ENCODE measurements around the gene IL4R. TPM values are rescaled to one million over a fixed set of nuclear protein-coding genes. Genes with fewer than 3 reads are reported as not detected.
A peak's percentile ranks its signal among the peaks of the same experiment; 100 is the strongest.

The IL4R gene
- total and polyA plus RNA-seq, 2 experiments from 2014 or later, result 38.1 to 66.1 TPM

GRCh38 chr16:27363797-27364196 is 50.0 kb downstream of the IL4R start:
- H3K4me1 ChIP-seq (ENCODE audit: low read depth), result peaks cover 3% of the 10 kb centered on the region
- H3K4me3 ChIP-seq, result no peak overlapping the region
- DNase-seq (ENCODE audit: low read depth in 1 of 2, low spot score in 1 of 2), result no peak
- TF ChIP-seq CTCF (IDR thresholded peaks at IDR 0.05; ENCODE audit: low read depth, low read length), result no peak
- H3K36me3 ChIP-seq, result no peaks in the 10 kb centered on the region
- H3K27ac ChIP-seq, result no peak overlapping the region
- H3K27me3 ChIP-seq, result no peaks in the 10 kb centered on the region
- no peaks in the 10 kb centered on the region for H3K9me3 ChIP-seq (ENCODE audit: low read depth)

- Histone ChIP-seq H3K4me1 (ENCODE audit: low read depth) (peaks cover 3% of the 10 kb centered on the region), H3K27ac (peak overlapping the region; percentile 42)
- DNase-seq (ENCODE audit: low read depth in 1 of 2, low spot score in 1 of 2), result no peak
Observed at GRCh38 chr16:27364493-27365141, 50.8 kb downstream of the IL4R start.

GRCh38 chr16:27365142-27366089 is 51.6 kb downstream of the IL4R start:
- Histone ChIP-seq H3K27me3 (no peaks in the 10 kb centered on the region), H3K4me3 (no peak overlapping the region), H3K36me3 (no peaks in the 10 kb centered on the region), H3K27ac (peak overlapping the region; percentile 42), H3K9me3 (ENCODE audit: low read depth) (no peaks in the 10 kb centered on the region), H3K4me1 (ENCODE audit: low read depth) (peaks cover 3% of the 10 kb centered on the region)
- TF ChIP-seq CTCF (IDR thresholded peaks at IDR 0.05; ENCODE audit: low read depth, low read length), result no peak
- no peak for DNase-seq (ENCODE audit: low read depth in 1 of 2, low spot score in 1 of 2)

More at GRCh38 chr16:27364493-27365141, 50.8 kb downstream of the IL4R start:
- Histone ChIP-seq H3K4me3 (no peak overlapping the region), H3K9me3 (ENCODE audit: low read depth) (no peaks in the 10 kb centered on the region), H3K27me3 (no peaks in the 10 kb centered on the region), H3K36me3 (no peaks in the 10 kb centered on the region)
- no peak for TF ChIP-seq CTCF (IDR thresholded peaks at IDR 0.05; ENCODE audit: low read depth, low read length)

GRCh38 chr16:27366687-27367460 is 53.1 kb downstream of the IL4R start:
- Histone ChIP-seq H3K4me3 (no peak overlapping the region), H3K4me1 (ENCODE audit: low read depth) (peaks cover 3% of the 10 kb centered on the region), H3K27ac (no peak overlapping the region), H3K36me3 (no peaks in the 10 kb centered on the region), H3K9me3 (ENCODE audit: low read depth) (no peaks in the 10 kb centered on the region), H3K27me3 (no peaks in the 10 kb centered on the region)
- DNase-seq (ENCODE audit: low read depth in 1 of 2, low spot score in 1 of 2), result peak in 1 of 2 donors; percentile 30
- TF ChIP-seq CTCF (IDR thresholded peaks at IDR 0.05; ENCODE audit: low read depth, low read length), result no peak
